ENCODE measurements around the gene SLC24A4.

Gene SLC24A4

DNA sequence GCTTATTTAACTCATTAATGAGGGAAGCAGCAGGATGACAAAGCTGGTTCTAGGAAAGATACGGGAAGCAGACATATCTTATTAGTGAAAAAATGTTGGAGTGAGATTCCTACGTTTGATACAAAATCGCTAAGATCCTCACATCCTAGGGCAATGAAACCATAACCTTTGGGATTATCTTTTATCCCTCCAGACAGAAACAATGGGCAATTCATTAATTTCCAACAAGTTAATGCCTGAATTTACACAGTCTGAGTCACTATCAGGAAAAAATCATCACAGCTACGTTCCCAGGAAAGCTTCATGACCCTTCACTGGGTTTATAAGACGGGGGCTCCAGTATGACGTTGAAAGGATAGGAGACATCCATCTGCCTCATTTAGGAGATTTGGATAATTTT lies 45.0 kb downstream of the SLC24A4 start:
- DNase-seq (ENCODE audit: low read depth), result no peak

- no peak for DNase-seq (ENCODE audit: low read depth)
Measured at GRCh38 chr14:92369097-92369496, 46.1 kb downstream of the SLC24A4 start.

DNA sequence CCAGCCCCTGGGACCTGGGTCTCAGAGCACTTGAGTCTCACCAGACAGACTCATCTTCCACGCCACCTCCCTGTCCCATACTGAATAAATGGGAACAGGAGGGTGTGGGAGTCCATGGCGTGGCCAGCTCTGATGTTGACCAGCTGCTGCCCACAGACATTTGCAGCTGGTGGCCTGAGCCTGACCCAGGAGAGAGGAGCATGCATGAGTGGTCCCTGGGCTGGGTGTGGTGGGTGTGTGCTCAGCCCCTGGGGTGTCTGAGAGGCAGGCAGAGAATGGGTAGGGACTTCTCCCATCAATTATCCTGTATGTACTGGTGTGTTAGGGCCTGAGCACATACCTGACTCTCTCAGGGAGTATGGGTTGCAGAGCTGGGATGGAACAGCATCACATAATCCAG lies 49.3 kb downstream of the SLC24A4 start:
- DNase-seq (ENCODE audit: low read depth), result no peak

DNA sequence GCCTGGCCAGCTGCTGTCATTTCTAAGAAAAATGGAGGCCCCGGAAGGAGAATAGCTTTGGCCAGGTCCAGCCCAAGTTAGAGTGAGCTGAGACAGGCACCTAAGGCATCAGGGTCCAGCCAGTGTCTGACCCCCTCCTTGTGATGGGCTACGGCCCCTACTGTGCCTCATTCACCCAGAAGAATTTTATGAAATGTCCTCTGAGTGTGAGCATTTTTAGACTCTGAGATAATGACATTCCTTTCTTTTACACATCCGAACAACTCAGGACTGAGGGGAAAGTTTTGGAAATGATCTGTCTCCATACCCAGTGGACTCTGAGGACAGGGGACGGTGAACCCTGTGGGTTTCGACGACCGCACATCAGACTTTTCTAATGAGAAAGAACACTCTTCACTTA lies 50.4 kb downstream of the SLC24A4 start:
- no peak for DNase-seq (ENCODE audit: low read depth)

DNA sequence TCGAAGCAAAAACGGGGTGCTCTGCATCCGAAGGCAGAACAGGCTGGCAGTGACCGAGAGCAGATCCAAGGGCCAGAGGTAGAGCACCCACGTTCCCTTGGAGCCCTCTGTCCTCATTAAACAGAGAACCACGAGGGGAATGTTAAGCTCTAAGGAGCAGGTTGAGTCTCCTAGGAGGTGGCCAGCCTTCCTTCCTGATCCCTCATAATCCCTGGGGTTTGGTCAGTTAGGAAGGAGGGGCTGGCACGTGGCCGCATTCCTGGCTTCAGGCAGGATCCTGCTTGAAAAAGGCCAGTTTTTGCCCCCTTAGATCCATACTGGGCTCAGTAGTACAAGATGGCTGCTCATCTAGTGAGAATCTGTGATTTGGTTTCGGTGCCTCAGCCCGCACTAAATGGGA lies 57.2 kb downstream of the SLC24A4 start:
- DNase-seq (ENCODE audit: low read depth), result no peak

GRCh38 chr14:92380582-92380981 lies 57.6 kb downstream of the SLC24A4 start:
- no peak for DNase-seq (ENCODE audit: low read depth)

- DNase-seq (ENCODE audit: low read depth), result no peak
Measured at GRCh38 chr14:92382677-92383076, 59.7 kb downstream of the SLC24A4 start.

DNA sequence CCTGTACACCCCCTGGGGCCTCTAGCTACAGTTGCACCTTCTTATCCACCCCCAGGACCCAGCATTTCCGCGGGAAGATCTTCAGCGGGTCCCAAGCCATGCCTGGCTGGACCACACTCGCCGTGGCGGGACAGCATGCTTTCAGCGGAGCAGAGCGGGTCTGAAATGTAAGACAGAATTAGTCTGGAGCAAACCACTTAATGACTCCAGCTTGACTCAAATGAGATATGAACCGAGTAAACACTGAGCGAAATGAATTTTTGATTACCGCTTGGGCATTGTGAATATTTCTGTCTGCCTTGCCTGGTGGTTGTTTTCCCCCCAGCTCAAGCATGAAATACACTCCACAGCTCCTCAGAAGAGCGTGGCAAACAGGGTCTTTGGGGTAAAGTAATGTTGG lies 60.8 kb downstream of the SLC24A4 start:
- no peak for DNase-seq (ENCODE audit: low read depth)

DNA sequence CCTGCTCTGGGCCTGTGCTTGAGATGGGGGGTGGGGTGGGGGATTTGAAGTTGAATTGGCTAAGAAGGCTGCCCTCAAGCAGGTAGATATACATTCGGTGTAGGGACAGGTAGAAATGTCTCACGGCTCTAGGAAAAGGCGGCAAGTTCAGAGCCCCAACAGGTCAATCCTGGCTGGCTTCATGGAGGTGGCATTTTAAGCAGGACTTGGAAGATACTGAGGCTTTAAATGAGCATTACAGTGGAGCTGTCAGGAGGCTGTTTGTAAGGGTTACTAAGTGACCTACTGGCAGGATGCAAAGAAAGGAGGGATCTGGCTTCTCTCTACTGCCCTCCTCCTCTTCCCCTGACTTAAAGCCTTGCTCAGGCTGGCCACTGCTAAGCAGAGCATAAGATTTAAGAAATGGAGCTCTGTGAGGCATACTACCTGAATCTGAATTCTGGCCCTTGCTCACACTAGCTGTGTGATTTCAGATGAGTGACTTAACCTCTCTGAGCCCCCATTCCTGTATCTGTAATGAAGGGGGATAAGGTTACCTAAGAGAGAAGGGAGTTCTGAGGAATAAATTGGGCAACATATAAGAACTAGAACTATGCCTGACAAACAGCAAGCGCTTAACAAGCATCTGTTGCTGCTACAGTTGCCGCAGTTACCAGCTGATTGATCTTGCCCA lies 61.6 kb downstream of the SLC24A4 start:
- no peak for DNase-seq (ENCODE audit: low read depth)

DNA sequence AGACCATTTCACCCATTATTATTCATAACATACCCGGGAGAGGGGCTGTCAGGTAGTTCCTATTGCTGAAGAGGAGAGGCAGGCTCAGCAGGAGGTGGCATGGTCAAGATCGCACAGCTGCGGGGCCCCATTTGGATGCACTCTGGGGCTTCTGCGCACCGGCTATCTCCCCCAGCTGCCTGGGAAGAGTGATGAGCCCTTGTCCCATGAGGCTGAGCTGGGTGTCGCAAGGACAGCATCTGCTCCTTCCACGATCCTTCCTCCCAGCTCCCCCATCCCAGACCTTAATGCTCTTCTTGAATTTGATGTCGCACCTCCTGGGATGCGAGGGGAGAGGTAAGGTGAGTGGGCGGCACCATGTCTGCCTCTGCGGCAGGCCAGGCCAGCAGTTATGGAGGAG lies 62.6 kb downstream of the SLC24A4 start:
- DNase-seq (ENCODE audit: low read depth), result no peak

DNA sequence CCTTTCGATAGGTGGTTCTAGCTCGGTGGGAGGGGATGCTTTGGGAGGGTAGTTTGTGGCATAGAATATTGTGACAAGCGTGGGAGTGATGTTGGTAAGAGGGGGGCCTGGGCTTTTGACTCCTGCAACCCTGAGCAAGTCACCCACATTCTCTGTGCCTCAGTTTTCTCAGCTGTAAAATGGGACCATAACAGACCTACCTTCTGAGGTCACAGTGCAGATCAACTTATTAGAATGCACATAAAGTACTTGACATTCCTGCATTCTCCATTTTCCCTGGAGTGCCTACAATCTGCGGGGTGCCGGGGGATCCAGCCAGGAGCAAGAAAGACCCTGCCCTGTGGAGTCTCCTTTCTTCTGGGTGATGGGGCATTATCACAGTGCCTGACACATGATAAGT lies 63.2 kb downstream of the SLC24A4 start:
- no peak for DNase-seq (ENCODE audit: low read depth)

DNA sequence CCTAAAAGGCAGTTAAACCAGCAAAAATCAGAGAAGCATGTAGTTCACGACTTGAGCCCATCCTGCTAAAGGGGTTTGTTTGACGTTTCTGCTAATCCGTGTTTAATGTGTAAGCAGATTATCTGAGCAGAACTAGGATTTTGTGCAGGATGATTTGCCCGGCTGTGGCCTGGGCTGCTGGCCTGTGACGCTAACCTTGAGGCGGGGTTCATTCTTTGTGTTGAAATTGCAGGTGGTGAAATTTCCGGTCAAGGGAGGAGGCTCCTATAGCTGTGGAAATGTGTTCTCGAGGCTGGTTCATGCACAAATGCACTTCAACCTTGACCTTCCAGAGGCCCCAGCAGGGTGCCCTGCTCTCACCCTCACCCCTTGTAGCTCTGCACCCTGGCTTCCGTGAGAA lies 63.7 kb downstream of the SLC24A4 start:
- no peak for DNase-seq (ENCODE audit: low read depth)

GRCh38 chr14:92387578-92387977 lies 64.6 kb downstream of the SLC24A4 start:
- no peak for DNase-seq (ENCODE audit: low read depth)

GRCh38 chr14:92389598-92390158 lies 66.7 kb downstream of the SLC24A4 start:
- DNase-seq (ENCODE audit: low read depth), result no peak

DNA sequence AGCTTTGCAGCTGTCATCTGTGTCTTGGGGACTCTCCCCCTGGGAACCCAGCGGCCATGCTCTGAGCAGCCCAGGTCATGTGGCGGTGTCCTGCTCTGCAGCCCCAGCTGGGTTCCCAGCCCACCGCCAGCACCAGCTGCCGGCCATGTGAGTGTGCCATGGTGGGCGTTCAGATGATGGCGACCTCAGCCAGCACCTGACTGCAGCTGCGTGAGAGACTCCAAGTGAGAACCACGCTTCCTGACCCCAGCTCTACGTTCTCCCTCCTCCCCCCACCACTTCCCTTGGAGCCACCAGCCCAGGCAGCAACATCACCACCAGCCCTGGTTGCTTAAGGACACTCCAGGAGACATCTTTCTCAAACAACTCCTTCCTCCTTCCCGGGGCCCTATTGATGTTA lies 68.8 kb downstream of the SLC24A4 start:
- no peak for DNase-seq (ENCODE audit: low read depth)

DNA sequence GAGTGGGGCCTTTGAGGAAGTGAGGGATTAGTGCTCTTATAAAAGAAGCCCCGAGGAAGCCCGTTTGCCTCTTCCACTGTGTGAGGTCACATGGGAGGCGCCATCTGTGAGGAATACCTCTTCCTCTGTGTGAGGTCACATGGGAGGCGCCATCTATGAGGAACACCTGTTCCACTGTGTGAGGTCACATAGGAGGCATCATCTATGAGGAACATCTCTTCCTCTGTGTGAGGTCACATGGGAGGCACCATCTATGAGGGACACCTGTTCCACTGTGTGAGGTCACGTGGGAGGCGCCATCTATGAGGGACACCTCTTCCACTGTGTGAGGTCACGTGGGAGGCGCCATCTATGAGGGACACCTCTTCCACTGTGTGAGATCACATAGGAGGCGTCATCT lies 69.7 kb downstream of the SLC24A4 start:
- DNase-seq (ENCODE audit: low read depth), result no peak

- no peak for DNase-seq (ENCODE audit: low read depth)
Measured at GRCh38 chr14:92397150-92397952, 74.4 kb downstream of the SLC24A4 start.

DNA sequence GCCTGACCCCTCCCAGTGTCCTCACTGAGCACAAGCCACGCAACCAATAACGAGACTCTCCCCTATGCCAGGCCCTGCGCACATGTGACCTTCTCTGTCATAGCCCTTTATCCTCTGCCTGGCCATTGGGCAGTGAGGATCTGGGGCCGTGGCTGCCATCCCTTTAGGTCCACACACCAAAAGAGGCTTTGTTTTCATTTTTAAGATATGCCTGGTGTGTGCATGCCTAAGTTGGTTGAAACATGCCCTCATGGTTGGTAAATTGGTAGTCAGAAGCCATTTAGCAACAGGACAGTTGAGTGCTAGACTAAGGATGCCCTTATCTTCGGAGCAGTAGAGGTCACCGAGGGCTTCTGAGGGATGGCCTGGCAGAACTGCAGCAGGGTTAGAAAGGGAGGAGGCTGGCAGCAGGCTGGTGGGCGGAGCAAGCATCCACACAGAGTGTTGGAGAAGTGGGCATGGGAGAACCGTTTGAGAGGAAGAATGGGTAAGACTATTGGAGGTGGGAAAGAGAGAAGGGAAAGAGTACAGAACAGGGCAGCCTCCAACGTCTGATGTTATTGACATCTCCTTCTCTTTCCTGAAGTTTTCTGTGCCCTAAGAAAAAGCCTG lies 75.1 kb downstream of the SLC24A4 start:
- no peak for DNase-seq (ENCODE audit: low read depth)

GRCh38 chr14:92398888-92399636 lies 76.1 kb downstream of the SLC24A4 start:
- no peak for DNase-seq (ENCODE audit: low read depth)

DNA sequence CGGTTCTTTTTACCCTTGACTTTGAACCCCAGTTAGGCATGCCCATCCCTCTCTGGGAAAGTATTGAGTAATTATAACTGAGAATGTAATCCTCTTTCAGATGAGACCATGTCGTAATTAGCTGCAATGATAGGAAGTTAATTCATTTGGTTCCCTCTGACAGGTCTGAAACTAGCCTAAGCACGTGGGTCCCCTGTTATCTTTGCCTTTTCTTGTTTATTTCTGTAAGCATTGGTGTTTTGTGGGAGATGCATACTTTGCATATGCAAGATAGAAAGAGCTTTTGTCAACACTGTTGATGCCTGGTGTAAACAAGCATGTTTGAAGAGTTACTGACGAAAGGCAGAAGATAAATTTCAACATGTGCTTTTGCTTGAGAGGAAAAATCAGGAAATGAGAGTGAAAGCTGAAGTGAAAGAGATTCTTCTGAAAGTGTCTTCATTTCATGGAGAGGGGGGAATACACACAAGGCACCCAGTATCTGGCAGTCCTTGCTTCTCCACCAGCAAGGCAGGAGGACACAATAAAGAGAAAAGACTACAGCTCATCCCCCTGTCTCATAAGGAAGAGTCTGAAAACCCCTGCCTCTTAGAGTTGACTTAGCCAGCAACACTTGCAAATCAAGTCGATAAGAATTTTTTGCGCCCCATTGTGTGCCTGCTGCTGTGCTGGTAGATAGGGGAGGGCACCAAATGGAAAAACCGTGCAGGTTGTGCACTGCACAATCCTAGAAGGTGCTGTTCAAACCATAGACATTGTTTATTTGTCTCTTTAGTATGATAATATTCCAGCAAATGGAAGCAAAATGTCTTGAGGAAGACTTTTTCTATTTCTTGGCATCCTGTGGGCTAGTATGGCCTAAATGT lies 77.8 kb downstream of the SLC24A4 start:
- no peak for DNase-seq (ENCODE audit: low read depth)

- DNase-seq (ENCODE audit: low read depth), result no peak
Measured at GRCh38 chr14:92401561-92401960, 78.6 kb downstream of the SLC24A4 start.

Measured in activated T-cell treated with anti-CD3 and anti-CD28 coated beads for 24 hours (primary cell).